Cerebellar cortex (tissue), 1 donor: ENCODE measurements around the gene KLC4.

Experiments used
- DNase-seq: peaks from one replicate; pipeline ENCODE4 v3.0.0-alpha.2; 2015; ENCODE audit warnings: low spot score

The KLC4 gene

DNA sequence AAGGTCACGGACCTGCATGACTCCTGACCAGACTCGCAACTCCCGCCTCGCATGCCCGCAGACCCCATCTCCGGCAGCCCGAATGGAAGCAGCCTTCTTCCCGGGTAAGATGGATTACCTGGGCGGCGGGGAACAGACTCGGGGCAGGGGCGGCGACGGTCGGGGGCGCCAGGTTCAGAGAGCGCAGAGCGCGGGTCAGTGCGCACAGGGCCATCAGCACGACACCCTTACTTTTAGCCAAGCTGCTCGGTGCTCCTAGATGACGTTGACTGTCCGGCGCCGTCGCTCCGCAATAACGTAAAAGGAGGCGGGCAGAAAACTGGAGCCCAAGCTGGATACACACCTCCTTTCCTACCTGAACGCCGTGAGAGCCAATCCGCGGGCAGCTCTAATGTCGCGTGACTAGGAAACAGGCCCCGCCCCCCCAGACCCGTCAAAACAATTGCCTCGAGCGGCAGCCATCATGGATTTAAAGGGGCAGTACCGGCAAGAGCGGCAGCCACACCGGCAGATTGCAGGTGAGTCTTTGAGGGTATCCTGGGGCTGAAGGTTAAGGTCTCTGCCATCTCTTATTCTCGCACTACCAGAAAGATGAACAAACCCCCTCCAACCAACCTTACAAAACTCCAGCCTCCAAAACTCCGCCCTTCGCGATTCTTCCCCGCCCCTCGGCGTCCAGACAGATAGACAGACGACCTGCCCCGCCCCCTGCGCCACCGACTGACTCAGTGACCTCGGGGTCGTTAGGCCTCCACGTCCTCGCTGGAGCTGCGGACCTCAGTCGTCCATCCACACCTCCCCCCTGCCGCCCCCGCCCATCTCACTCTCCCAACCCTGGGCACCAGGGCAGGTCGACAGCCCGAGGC, at the start of gene KLC4, which contains the start of gene MRPL2:
TSS of gene KLC4 (plus strand) at position 464 of the 866 bp plus-strand sequence. CDS start 1,705 bp downstream, outside the sequence.
TSS of gene MRPL2 (minus strand) at position 267 of the 866 bp plus-strand sequence. CDS start at position 214, 53 bp downstream.
- peak; percentile 100 for DNase-seq

DNA sequence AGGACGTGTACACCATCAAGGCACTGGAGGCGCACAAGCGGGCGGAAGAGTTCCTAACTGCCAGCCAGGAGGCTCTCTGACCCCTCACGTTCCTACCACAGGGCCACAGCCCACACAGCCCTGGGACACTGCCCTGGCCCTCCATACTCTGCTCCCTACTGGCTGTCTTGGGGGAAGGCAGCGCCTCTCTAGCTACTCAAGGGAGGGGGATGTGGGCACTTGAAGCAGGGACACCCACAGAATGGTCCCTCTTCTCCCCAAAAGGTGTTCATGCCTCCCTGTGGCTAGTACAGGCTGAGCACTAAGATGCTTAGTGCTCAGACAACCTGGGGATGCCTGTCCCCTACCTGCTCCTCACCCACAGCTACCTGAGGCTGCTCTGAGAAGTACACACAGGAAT, 48.2 kb upstream of the KLC4 start:
- no peak for DNase-seq

DNA sequence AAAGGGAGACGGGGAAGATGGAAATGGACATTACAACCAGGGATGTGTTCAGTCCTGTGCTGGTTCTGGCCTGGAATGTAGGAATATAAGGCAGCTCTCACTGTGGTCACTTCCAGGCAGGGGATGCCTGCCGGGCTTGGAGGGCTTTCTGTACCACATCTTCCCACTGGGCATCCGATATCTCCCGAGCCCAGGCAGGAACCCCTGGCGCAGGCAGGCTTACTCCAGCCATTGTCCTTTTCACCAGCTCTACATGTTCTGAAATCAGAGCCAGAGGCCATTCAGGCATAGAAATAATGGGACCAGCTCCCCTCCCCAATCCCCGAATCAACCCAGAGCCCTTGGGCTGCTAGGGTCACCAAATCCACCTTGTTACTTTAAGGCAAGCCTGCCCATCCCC, 47.1 kb upstream of the KLC4 start:
- no peak for DNase-seq

DNA sequence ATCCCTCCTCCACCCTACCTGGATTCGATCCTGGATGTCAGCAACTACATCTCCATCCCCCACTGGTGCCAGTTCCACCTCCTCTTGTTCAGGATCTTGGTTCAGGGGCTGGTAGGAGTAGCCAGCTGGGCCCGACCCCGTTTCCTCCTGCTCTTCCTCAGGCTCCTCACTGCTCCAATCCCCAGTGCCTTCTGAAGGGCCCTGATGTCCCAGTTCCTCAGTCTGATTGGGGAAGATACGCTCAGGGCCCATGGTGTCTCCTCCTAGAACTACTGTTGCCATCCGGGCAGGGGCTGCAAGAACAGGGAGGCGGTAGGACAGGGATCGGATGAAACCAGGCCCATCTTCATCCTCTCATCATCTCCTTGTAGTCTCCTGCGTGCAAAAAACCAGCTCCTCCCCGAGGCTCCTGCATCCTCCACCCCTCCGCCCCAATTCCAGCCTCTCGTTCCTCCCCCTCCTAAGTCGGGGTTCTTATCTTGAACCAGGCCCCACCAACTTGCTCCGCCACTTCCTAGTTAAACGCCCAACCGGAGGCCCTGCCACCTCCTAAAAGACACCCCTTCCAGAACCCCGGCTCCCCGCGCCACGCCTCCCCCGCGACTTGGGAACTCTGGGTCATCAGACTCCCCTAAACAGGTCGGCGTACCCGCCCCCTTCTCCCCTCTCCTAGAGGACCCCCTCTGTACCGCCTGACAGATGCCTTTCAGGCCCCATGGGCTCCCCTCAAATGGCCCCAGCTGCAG, 46.2 kb upstream of the KLC4 start:
- DNase-seq: no peak

DNA sequence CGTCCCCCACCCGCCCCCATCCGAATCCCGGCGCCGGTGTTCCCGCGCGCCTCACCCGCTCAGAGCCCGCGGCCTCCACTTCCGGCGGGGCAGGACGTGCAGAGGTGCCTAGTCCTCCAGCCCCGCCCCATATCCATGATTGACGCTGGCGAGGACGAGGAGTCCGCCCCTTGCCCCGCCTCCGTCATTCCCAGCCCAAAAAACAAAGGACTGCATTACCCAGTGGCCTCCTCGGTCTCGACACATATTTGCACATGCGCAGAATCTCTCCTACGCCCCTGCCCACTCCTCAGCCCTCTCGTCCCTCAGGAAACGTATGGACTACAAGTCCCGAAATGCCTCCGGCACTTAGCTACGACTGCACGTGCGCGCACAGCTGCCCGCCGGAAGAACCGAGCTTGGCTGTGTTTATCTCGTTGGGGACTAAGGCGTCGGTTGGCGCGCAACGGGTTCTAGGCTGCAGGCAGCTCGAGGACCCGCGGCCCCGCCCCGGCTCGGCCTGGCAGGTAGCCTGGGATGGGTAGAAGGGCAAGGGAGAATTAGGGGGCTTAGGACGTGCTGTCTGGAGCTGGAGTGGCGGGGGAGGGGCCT, 45.5 kb upstream of the KLC4 start, which contains the start of the genes KLHDC3 and MEA1:
TSS of gene KLHDC3 (plus strand) at position 407 of the 591 bp plus-strand sequence. CDS start 2,944 bp downstream, outside the sequence.
TSS of gene MEA1 (minus strand) at position 104 of the 591 bp plus-strand sequence. CDS start 133 bp downstream, outside the sequence.
- peak; percentile 100 for DNase-seq

DNA sequence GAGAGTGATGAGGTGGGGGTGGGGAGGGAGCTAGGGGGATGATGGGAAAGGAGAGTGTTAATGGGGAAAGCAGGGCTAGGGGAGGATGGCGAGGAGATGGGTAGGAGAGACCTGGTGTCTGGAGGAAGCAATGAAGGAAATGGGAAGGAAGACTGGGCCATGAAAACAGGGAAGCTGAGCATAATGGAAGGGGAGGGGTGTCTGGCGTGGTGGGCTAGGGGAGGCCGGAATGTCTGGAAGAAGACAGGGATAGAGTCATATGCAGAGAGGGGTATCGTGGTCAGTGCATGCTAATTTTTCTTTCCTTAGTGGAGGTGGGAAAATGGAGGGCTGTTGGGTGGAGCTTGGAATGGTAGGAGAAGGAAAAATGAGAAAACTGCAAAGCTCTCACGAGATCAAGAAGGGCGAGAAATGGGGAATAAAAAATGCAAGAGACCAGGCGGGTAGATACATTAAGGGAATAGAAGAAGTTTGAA, 45.0 kb upstream of the KLC4 start:
- DNase-seq: no peak

DNA sequence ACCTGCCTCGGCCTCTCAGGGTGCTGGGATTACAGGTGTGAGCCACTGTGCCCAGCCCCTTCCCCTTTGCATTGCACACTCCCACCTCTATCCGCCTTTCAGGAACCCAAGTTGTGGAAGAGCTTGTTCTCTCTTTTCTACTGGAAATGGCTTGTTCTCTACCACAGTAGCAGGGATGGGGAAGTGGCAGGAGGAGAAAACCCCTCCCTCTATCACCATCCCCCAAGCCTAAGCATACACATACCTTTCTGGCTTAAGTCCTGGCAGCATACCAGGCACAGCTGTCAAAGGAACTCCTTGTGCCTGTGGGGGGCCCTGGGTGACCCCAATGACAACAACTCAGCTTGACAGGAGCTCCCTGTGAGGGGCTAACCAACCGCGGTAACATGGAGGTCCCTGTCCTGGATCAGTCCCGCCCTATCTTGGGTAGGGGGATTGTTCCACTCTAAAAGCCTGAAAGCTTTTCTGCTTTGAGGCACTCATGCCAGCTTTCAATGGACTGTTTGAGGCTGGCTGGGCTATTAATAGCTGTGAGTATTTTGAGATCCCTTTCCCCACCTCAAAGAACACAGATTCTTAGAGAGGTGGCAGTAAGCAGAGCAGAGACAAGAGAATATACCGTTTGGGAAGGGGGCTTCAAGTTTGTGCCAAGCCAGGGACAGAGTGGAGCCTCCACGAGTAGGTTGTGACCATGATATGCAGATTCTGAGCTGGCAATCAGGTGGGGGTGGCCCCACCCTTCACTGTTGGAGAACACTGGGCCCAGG, 43.1 kb upstream of the KLC4 start:
- DNase-seq: no peak

DNA sequence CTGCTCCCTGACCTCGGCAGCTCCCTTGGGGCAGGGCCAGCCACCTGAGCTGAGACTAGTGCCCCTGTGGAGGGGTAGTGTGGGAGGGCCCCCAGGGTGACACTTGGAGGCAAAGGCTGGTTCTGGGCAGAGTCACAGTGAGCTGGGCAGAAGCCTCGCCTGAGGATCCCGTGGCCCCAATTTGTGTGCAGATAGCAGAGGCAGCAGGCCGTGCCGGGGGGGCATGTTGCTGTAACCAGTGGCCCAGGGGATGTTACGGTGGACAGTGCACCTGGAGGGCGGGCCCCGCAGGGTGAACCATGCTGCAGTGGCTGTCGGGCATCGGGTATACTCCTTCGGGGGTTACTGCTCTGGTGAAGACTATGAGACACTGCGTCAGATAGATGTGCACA, 42.5 kb upstream of the KLC4 start:
- no peak for DNase-seq

DNA sequence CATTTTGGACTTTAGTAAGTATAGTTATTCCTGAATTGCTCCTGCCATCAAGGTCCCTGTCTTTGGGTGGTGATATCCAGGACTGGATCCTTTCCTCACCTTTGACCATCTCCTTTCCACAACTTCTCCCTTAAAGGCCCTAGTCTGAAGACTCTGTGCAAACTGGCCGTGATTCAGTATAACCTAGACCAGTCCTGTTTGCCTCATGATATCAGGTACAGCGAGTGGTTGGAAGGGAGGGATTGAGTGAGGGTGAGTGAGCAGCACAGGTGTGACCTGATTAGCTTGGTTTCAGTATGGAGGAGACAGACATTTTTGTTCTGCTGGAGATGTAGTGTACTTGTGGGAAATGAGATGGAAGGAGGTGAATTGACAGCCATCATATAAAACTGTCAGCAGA, 40.3 kb upstream of the KLC4 start:
- no peak for DNase-seq

DNA sequence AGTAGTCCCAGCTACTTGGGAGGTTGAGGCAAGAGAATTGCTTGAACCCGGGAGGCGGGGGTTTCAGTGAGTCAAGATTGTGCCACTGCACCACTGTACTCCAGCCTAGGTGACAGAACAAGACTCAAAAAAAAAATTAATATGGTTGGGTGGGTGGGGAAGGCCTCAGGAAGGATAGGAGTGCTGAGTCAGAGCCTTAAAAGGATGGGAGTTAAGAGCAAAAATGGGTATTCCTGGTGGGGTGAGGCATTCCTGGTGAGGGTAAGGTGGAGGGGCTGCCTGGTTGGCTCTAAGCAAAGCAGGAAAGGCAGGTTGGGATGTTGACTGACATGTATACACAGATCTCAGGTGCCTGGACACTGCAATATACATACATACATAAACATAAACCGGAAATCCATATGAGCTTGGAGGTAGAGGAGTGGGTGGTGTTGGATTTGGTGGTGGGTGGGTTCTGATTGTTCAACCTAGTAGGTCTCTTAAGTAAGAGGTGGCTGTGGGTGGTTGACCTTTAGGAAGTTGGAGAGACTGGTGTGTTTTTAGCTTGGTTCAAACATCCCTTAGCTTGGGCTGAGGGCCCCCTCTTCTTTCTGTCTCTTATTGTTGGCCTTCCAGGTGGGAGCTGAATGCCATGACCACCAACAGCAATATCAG, 39.3 kb upstream of the KLC4 start:
- DNase-seq: no peak

DNA sequence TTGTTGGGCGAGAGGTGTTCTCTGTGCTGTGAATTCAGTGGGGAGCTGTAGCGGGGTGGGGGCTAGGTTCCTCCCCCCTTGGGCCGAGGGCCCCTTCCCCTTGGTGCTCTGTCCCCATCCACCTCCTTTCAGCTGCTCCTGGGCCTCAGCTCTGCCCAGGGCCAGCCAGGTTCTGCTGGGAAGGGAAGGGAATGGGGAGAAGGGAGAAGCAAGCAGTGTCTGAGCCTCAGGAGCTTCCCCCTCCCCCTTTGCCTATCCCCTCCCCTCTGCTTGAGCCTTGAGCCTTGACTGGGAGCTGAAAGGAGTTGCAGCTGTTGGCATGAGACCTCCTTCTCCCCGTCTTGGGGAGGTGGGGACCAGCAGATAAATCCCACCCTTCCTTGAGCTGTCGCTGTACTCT, 38.6 kb upstream of the KLC4 start:
- peak; percentile 56 for DNase-seq

DNA sequence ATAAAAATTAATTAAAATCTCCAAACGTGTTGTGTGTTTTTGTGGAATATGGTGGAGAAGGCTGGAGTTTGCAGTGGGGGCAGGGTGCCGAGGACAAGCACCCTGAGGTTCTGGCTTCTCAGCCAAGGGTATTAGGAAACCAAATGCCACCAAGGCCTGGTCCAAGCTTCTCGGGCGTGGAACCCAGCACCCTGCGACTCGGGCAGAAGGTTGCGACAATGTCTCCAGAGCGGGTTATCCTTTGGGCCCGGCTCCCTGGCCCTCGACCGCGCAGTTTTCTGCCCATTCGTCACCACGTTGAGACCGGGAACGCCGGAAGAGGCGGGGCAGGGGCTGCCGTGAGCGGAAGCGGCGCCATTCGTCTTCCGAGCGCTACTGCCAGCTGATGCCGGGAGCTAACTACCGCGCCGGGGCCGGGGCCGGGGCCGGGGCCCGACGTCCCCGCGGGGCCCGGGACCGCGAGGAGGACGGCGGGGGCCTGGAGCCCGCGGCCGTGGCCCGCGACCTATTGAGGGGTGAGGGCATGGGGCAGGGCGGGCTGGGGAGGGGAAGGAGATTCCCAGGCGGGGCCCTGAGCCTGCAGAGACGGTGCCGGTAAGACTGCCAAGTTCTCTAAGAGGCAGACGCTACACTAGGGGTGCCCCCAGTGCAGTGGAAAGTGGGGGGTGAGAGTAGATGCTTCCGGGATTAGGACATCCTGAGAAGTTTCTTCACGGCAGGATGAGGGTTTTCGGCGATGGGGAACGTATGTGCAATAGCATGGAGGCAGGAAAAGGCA, 38.0 kb upstream of the KLC4 start, which contains the start of gene RRP36:
TSS of gene RRP36 (plus strand) at position 354 of the 778 bp plus-strand sequence. CDS start at position 386, 32 bp downstream.
- peak; percentile 83 for DNase-seq

DNA sequence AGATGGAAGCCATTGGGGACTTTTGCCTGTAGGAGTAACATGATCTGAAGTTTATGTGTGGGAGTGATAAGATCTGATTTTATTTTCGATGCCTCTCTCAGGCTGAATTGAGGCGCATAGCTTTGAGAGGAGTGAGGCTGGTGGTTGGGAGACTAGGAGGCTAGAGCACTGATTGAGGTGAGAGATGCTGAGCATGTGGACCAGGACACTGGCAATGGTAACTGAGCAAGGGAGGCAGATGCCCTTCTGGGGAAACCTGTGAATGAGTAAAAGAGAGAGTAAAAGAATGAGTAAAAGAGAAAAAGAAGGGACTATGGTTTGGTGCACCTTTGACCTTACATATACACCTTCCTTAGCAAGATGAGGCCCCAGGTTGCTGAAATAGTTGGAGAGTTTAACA, 35.0 kb upstream of the KLC4 start:
- DNase-seq: no peak

DNA sequence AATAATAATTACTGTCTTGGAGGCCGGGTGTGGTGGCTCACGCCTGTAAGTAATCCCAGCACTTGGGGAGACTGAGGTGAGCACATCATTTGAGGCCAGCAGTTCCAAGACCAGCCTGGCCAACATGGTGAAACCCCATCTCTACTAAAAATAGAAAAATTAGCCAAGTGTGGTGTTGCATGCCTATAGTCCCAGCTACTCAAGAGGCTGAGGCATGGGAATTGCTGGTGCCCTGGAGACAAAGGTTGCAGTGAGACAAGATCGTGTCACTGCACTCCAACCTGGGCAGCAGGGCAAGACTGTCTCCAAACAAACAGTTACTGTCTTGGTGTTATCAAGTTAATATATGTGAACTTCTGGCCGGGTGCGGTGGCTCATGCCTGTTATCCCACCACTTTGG, 33.1 kb upstream of the KLC4 start:
- no peak for DNase-seq

DNA sequence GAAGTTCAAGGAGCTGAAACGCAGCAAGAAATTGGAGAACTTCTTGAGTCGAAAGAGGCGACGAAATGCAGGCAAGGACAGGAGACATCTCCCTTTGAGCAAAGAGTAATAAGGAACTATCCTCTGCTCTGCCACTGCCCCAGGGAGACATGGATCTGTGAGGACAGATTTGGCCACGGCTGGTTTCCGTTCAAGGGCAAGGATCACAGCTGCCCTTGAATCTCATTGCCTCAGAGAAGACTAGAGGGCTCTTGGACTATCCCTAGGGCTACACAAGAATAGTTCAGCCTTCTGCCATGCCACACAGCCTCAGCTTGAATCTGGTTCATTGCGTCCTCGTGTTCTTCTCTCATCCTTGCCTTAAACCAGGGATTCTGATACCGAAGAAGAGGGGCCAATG, 30.3 kb upstream of the KLC4 start:
- no peak for DNase-seq

DNA sequence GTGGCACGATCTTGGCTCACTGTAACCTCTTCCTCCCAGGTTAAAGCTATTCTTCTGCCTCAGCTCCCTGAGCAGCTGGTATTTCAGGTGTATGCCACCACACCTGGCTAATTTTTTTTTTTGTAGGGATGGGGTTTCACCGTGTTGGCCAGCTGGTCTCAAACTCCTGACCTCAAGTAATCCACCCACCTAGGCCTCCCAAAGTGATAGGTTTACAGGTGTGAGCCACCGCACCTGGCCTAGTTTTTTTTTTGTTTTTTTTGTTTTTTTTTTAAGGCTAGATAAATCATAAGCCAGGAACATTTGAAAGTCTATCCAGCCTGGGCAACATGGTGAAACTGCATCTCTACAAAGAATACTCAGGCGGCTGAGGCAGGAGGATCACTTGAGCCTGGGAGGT, 27.1 kb upstream of the KLC4 start:
- DNase-seq: no peak

DNA sequence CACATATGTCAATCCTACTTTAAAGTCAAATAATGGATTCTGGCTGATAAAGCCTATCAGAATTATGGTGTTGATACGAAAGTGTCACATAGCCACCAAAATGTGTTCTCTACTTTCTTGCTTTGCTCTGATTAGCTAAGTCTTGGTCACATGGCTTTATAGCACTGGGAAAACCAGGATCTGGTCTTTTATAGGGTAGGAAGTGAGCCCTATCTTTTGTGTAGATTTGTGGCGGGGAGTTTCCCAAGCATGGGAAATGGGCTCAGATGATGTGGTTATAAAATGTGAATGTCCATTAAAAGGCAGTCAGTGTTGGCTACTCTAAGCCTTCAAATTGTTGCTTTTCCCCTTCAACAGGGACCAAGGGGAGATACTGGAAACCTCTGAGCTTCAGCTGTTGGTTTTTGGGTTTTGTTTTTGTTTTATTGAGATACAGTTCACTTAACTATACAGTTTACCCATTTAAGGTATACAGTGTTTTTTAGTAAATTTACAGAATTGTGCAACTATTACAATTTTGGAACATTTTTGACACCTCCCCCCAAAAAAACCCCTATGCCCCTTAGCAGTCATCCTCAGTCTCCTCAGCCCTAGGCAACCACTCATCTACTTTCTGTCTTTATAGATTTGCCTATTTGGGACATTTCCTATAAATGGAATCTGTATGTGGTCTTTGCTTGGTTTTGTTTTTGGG, 25.8 kb upstream of the KLC4 start:
- no peak for DNase-seq

DNA sequence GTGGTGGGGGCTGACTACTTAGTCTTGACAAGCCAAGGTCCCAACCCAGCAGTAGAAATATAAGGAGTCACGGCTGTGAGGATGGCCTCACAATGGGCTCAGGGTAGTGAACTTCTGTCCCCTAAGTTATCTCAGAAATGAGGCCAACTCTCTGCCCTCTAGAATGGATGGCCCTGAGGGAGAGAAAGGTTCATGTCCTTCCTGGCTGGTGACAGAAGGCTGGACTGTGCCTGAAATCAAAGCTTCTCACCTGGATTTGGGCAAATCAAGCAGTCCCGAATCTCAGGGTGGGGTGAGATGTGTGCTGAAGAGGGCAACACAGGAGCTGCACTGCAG, 25.3 kb upstream of the KLC4 start:
- no peak for DNase-seq

DNA sequence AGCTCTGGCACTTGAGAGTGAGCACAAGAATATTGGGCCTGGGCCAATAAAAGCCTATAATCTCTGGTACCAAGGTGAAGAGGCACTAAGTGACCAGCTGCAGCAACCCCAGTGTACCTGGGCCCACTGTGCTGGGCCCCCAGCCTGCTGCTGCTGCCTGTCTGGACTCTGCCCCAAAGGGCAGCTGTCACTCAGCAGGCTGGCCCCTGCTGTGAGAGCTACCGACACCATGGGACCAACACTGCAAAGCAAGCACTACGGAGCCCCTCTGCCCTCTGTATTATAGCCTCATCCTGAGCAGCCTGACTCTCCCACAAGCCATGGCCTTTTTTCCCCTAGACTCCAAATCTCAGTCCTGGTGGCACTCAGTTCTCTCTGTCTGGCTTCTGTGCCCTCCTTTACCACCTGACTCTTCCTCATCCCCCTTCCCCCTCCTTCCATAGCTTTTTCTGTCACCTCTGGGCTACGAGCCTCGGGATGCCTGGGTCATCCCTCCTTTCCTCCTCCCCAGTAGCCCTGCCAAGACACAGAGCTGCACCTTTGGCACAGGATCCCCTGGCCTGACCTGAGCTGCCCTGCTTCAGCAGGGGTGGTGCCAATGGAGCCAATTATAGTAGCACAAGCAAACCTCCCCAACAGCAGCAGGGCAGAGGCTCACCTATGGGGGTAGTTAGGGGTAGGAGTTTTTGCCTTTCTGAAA, 23.8 kb upstream of the KLC4 start:
- DNase-seq: no peak
